Inflammatory macrophage treated with lipopolysaccharide for 4 hours (primary cell): ENCODE measurements around the gene TNRC6C.

ENCODE experiments used
- DNase-seq: peaks from one replicate; pipeline ENCODE4 v3.0.0-alpha.2; 2020

TNRC6C gene, protein sequence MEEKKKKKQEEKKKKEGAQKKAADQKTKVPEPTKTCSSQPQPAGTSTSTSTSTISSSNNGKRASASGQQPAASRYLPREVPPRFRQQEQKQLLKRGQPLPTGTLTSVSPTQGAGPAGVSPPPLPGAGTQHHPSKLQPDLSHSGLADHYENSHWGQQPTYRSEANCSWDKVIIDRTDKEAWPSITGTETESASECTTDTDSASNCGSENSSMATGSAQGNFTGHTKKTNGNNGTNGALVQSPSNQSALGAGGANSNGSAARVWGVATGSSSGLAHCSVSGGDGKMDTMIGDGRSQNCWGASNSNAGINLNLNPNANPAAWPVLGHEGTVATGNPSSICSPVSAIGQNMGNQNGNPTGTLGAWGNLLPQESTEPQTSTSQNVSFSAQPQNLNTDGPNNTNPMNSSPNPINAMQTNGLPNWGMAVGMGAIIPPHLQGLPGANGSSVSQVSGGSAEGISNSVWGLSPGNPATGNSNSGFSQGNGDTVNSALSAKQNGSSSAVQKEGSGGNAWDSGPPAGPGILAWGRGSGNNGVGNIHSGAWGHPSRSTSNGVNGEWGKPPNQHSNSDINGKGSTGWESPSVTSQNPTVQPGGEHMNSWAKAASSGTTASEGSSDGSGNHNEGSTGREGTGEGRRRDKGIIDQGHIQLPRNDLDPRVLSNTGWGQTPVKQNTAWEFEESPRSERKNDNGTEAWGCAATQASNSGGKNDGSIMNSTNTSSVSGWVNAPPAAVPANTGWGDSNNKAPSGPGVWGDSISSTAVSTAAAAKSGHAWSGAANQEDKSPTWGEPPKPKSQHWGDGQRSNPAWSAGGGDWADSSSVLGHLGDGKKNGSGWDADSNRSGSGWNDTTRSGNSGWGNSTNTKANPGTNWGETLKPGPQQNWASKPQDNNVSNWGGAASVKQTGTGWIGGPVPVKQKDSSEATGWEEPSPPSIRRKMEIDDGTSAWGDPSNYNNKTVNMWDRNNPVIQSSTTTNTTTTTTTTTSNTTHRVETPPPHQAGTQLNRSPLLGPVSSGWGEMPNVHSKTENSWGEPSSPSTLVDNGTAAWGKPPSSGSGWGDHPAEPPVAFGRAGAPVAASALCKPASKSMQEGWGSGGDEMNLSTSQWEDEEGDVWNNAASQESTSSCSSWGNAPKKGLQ (N-terminal part only)

DNA sequence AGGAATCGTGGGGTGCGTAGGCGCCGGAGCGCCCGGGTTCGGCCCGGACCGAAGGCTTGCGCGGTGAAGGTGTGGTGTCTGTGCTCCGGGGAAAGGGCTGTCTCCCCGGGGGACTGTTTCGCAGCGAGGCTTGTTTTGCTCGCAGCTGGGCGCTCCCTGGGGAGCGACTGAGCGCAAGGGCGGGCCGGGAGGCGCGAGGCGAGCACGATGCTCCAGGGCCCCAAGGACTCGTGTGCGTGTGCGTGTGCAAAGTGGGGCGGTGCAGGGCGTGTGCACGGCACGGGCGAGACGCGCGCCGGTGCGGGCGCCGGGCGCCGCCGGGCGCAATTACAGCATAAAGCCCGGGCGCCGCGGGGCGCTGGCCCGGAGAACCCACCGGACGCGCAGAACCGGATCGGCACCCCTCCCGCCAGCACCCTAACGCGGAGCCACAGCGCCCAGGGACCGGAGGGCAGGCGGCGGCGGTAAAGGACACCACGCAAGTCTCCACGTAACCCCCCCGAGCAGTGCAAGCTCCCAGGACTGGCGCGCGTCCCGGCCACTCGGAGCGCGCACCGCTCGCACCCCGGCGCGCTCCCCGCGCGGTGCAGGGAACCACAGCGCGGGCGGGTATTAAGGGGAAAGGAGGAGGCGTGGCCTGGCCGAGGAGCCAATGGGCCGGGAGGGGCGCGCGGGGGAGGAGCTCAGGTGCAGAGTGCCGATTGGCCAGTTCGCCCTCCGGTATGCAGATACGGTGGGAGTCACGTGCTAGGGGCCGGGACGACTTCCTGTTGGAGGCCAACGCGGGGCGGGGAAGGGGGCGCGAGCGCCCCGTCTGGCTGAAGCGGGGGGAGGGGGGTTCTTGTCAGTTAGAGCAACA lies at the start of gene TNRC6C:
TNRC6C (plus strand) TSS at position 847 of the 859 bp plus-strand sequence. CDS start 45,504 bp downstream, outside the sequence.
- peak; percentile 99 for DNase-seq

DNA sequence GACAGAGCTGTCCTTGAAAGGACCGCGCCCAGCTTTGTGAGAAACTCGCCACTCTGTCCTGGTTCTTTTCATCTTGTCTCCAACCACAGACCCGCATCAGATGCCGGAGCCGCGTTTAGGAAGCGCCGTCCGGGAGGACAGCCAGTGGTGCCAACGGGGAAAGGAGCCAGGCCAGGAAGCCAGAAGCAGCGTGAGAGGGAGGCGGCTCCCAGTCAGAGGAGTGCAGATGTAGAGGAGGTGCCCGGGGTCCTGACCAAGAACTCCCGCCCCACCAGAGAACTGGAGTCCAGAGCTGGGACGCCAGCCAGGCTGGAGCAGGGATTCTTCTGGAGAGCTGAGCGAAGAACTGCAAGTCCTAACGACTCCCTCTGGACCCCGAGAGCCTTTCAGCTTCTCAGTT lies 49.3 kb upstream of the TNRC6C start:
- no peak for DNase-seq

DNA sequence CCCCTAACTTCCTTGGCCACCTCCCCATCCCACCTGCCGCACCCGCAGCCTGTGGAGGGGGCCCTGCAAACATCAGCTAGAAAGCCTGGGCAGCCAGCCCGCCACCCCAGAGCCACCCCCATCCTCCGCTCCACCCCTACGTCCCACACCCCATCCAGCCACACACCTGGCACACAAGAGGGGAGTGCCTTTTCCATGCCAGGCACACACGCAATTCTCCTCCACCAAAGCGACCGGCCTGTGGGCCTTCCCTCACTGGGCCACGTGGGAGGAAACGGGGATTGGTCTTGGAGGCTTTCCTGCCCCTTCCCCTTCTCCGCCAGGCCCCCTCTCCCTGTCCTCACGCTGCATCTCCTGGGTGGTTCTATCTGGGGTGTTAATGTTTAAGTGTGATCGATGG lies 48.7 kb upstream of the TNRC6C start:
- DNase-seq: no peak

DNA sequence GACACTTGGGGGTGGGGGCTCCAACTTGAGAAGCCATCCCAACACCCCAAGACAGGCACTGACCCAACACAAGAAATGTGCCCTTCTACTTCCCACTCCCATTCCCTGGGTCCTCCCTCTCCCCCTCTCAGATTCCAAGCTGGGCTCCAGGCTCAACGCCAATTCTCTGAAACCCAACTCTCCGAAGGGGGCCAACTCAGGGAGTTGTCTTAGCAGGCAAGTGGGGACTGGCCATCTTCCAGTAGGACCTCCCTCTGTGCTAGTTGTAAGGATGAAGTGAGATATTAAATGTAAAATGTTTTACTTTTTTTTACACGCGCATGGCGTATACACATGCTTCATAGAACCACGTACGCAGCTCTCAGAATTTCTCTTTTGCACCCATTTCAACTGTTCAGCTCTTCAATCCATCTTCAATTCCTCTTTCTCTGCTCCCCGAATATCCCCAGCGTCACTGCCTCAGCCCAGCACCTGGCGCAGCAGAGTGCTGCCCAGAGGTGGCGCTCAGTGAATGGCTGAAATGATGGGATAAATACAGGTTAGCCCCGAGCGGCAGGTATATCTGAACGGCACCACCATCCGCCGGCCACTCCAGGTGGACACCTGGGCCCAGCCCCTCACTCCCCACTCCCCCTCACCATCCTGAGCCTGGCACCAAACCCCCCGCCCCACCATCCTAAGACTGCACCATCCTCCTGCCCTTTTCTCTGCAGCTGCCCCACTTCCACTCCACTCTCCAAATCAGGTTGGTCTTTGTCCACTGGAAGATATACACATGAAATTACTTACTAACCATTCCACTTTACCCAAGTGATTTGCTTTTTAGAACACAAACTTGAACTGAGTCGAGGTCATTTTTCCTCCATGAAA lies 43.9 kb upstream of the TNRC6C start:
- DNase-seq: no peak

DNA sequence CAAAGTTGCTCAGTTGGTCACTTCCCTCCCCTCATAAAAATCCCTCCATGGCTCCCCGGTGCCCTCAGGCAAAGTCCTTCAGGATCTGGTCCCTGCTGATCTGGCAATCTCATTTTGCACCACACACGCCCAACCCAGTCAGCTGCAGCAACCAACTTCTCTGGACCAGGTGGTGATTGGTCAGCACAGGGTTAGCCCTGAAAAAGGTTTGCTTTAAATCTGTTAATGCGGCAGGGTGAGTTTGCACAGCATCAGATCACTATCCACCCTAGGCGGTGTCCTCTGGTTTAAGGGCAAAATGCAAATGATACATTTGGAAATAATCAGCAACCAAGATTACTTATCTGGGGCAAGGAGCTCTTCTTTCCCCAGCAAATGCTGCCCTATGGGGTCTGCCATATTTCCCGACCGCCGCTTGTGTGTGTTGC lies 42.9 kb upstream of the TNRC6C start:
- DNase-seq: no peak

DNA sequence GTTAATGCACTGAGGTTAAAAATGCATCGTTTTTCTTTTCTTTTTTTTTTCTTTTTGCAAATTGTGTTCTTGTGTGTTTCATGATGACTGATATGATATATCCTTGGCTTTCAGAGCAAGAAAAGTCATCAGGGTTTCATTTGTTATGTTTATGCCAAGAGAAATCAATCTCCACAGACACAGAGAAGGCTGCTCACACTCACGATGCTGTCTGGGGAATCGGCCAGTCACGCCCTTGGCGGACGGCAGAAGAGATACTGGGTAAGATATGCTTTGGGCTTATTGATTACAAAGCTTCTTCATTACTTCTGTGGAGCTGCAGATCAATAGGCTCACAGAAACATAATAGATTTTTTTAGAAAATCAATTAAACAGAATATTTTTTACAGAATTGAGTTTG lies 42.2 kb upstream of the TNRC6C start:
- no peak for DNase-seq

DNA sequence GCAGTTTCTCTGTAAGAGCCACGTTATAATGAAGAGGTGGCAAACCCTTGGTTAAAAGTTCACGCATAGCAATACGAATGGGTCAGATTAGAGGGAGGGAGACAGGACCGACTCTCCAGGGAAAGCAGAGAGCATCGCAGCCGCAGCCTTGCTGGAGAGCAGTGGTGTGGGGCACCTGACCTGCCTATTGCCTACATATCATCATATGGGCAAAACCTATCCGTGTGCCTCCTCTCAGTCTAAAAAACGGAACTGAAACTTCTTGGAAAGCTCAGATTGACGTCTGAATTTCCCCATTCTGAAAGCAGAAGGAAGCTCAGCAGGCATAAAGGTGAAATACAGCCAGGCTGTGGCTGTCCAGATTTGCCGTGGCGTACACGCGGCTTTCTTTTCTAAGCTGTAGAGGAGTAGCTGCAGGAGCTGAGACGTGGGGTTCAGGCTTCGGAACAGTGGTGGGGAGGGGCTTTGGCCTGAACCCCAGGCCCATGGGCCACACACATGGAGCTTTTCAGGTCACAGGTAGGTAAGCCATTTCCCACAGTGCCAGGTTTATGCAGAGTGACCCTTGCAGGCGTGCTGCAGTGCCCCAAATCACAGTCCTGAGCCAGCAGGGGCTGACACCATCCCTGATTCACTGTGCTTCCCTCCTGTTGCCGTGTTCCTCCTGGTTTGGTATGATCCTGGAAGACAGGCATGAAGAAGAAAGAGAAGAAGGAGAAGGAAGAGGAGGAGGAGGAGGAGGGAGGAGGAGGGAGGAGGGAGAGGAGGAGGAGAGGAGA lies 41.6 kb upstream of the TNRC6C start:
- peak; percentile 93 for DNase-seq

DNA sequence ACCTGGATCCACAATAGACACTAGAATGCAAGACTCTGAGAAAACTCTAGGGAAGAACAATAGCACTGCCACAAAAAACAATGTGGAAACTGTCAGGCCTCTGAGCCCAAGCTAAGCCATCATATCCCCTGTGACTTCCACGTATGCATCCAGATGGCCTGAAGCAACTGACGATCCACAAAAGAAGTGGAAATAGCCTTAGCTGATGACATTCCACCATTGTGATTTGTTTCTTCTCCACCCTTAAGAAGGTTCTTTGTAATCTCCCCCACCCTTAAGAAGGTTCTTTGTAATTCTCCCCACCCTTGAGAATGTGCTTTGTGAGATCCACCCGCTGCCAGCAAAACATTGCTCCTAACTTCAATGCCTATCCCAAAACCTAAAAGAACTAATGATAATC lies 39.2 kb upstream of the TNRC6C start:
- no peak for DNase-seq

DNA sequence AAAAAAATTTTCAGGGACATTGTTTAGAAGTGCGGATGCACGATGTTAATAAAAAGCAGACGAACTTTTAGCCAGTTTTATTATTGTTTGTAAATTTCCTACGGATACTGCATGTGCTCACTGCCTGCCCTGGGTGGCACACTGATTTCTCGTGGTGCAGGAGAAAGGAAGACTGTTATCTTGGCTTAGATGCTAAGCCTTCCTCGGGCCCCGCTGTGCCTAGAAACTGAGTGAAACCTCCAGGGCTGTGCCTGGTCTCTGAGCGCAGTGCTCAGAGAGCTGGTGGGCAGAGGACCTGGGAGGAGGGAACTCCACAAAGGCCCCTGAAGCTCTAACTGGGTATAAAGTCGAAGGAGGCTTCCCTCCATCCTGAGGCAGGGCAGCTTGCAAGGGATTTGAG lies 35.4 kb upstream of the TNRC6C start:
- DNase-seq: no peak

DNA sequence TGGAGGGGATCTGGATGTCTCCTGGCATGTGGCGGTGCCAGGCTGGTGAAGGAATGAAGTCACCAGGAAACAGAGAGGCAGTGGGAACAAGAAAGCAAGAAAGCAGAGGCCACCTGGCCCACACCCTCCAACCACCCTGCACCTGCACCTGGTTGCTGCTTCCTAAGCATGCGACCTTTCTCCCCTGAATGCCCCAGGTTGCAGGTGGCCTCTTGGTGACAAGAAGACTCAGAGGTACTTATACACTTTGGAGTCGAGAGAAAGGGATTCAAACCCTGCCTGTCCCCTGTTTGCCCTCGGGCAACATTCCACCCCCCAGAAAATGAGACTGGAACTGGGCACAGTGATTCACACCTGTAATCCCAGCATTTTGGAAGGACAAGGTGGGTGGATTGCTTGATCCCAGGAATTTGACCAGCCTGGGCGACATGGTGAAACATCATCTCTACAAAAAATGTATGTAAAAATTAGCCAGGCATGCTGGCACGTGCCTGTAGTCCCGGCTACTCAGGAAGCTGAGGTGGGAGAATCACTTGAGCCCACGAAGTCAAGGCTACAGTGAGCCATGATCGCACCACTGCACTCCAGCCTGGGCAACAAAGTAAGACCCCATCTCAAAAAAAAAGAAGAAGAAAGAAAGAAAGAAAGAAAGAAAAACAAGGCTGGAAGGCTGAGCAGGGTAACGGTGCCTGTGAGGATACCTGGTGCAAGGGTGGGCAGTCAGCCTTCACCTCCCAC lies 34.6 kb upstream of the TNRC6C start:
- no peak for DNase-seq

DNA sequence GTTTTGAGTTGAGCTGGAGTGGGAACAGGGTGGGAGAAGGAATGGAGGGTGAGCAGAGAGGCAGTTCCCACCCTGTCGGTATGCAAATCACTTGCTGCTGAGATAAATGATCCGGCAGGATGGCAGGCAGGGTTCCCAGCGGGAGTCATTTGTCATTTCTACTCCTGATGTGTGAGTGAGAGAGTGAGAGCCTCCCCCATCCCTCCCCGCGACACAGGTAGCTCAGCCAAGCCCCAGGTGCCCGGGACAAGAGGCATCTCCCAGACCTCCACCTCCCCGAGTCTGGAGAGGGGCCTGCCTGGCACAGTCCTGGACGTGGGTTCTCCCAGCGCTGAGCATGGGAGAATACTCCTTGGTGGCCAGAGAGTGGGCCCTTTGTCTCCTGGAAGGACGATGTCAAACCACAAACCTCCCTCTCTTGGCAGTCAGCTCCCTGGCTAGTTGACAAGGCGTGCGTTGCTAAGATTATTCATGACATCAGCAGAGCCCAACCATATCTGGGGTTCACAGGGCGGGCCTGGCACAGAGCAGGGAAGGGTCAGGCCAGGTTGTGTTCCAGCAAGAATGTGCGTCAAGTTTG lies 33.7 kb upstream of the TNRC6C start:
- DNase-seq: no peak

DNA sequence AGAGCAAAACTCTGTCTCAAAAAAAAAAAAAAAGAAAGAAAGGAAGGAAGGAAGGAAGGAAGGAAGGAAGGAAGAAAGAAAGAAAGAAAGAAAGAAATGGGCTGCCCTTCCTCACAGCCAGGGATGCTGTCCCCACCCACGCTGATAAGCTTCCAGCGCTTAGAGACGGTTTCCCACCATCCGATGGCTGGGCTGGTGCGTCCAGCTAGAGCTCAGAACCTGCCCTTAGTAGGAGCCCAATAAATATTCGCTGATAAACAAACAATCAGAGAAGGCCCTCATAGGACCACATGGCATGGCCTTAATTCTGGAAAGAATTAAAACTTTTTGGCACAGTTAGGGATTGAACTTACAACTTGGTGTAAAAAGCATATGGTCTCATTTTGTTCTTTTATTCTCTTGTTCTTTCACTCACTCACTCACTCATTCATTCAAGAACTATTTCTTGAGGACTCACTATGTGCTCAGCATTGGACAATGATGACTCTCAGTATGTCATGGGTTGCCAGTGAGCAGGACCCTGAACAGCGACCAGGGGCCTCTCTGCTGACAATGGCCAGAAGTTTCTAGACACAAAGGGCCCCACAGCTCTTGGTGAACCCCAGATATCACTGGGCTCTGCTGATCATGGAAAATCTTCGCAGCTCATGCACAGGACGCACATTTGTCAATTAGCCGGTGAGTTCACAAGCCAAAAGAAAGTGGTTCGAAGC lies 32.5 kb upstream of the TNRC6C start:
- no peak for DNase-seq

DNA sequence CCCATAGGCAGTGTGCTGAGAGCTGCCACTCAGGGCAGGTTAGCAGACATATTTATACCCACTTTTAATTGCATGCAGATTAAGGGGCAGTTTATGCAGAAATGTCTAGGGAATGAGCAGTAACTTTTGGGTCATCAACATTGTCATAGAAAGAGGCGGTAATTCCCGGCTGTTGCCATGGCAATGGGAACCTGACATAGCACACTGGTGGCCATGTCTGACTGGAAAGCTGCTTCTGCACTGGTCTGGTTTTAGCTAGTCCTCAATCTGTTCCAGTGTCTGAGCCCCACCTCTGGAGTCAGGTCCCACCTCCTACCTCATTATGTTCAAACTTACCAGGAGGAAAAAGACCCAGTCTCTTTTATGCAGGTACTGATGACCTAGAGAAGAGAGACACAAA lies 31.5 kb upstream of the TNRC6C start:
- DNase-seq: no peak

DNA sequence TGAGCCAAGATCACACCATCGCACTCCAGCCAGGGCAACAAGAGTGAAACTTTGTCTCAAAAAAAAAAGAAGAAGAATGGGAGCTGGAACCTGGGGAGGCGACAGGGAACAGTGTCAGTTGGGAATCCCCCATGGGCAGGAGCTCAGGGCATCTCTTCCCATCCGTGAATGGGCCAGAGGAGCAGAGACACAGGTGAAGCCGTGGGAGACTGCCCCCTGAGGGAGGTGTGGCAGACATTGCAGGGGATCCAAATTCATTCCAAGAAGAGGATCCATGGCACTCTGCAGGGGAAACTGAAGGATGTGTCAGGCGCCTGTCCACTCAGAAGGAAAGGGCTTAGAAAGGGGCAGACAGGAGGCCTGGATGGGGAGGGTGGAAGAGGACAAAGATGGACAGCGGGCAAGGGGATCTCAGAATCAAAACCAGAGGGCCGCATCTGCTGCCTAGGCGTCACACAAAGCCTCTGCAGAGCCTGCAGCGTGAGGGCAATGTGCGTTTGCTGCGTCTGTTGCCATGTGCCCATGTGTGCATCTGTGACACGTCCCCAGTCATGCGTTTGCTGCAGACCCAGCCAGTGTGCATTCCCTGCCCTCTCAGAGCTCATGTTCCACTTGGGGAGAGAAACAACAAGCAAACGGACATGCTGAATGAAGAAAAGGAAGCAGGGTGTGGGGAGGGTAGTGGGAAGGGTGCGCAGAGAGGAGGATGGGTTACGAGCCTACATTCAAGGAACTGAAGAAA lies 30.6 kb upstream of the TNRC6C start:
- no peak for DNase-seq

DNA sequence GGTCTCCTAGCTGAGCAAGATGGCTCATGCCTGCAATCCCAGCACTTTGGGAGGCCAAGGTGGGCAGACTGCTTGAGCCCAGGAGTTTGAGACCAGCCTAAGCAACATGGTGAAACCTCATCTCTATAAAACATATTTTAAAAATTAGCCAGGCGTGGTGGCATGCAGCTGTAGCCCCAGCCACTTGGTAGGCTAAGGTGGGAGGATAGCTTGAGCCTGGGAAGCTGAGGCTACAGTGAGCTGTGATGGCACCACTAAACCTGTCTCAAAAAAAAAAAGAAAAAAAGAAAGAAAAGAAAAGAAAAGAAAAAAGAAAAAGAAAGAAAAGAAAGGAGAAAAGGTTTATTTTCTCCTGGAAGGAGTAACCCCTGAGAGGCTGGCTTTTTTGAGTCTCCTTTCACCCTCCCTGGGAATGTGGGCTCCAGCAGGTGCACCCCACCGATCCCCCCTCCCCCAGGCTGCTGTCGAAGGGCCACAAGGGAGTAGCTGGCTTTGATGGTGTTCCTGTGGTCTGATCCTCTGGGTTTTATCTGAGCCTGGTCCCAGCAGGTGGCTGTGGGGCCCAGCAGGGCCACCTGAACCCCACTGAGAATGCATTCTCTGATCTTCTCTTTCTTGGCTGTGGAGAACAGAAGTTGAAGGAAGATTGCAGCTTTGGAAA lies 29.9 kb upstream of the TNRC6C start:
- no peak for DNase-seq

DNA sequence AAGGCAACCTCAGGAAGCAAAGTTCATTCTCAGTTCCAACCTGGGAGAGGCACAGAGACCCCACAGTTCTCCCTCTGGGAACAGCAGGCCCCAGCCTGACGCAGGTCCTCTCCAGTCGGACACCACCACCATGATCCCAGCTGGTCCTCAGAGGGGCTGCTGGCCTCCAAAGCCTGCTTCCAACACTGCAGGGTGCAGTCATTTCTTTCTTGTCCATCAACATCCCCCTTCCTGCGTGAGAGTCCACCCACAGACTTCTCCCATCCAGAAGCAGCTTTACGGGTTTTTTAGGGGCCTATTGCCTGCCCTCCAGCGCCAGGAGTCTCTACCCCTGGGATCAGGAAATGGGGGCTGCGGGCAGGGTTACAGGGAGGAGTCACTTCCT lies 29.3 kb upstream of the TNRC6C start:
- no peak for DNase-seq

DNA sequence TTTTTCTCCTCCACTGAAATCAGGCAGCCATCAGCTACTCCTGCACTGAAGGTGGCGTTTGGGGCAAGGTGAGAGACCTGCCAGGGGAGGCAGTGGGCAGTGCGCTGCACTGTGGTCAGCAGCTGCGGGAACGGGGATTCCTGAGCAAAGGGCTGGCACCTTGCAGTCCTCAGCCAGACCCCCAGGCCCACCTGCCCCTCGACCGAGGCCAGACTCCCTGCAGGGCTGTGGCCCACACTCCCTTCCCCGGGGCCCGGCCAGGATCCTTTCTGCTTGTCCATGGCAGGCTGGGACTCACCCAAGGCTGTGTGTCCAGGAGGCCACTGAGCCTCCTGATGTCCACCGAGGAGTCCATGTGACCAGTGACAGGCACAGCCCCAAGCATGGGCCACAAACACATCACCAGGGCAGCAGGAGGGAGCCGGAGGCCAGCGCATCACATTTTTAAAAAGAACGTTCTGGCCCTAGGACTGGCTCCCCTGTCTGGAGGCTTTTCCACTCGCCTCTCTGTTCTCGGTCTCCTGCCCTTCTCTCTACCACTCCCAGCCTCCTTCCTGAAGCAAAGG lies 28.5 kb upstream of the TNRC6C start:
- no peak for DNase-seq
